GM21717 (cell line): Measurements from ENCODE around the gene CYFIP2.

Source experiments
- ATAC-seq: cut with Tn5 transposase; IDR thresholded peaks from one replicate; pipeline ENCODE4 v1.9.1; 2021; ENCODE audit warnings: mild to moderate bottlenecking, moderate library complexity; ENCODE audit not compliant: unreplicated experiment

The CYFIP2 gene

GRCh38 chr5:157352756-157353340, 86.9 kb downstream of the CYFIP2 start:
- ATAC-seq = no peak

- no peak for ATAC-seq
Measured at GRCh38 chr5:157354800-157355199, 88.9 kb downstream of the CYFIP2 start.

GRCh38 chr5:157356576-157356975, 90.7 kb downstream of the CYFIP2 start:
- no peak for ATAC-seq

- ATAC-seq = no peak
Measured at GRCh38 chr5:157357823-157358222, 91.9 kb downstream of the CYFIP2 start.

- ATAC-seq = no peak
Measured at GRCh38 chr5:157358871-157359270, 92.9 kb downstream of the CYFIP2 start.

GRCh38 chr5:157359356-157360055, 93.6 kb downstream of the CYFIP2 start:
- no peak for ATAC-seq

- no peak for ATAC-seq
Measured at GRCh38 chr5:157362012-157362411, 96.1 kb downstream of the CYFIP2 start.

GRCh38 chr5:157362502-157362901, 96.6 kb downstream of the CYFIP2 start:
- no peak for ATAC-seq

- ATAC-seq = no peak
Measured at GRCh38 chr5:157362982-157363381, 97.1 kb downstream of the CYFIP2 start.

- ATAC-seq = no peak
Measured at GRCh38 chr5:157365732-157366131, 99.8 kb downstream of the CYFIP2 start.

- ATAC-seq = no peak
Measured at GRCh38 chr5:157366741-157367674, 101.1 kb downstream of the CYFIP2 start.

- ATAC-seq = no peak
Measured at GRCh38 chr5:157369507-157369906, 103.6 kb downstream of the CYFIP2 start.

GRCh38 chr5:157370967-157371366, 105.0 kb downstream of the CYFIP2 start:
- no peak for ATAC-seq

GRCh38 chr5:157371655-157372471, 105.9 kb downstream of the CYFIP2 start:
- no peak for ATAC-seq

- no peak for ATAC-seq
Measured at GRCh38 chr5:157372472-157372822, 106.5 kb downstream of the CYFIP2 start.

GRCh38 chr5:157378509-157378908, 112.6 kb downstream of the CYFIP2 start:
- ATAC-seq = no peak

- ATAC-seq = no peak
Measured at GRCh38 chr5:157379983-157380382, 114.1 kb downstream of the CYFIP2 start.

GRCh38 chr5:157381746-157382145, 115.8 kb downstream of the CYFIP2 start:
- no peak for ATAC-seq

GRCh38 chr5:157382996-157383800, 117.3 kb downstream of the CYFIP2 start:
- no peak for ATAC-seq
